SK-N-SH (cell line): ENCODE results near the gene SLC34A2.

Experiments
- CTCF ChIP-seq: fragments of 200-600 bp; sonication (generic); IDR thresholded peaks from 2 replicates; pipeline ENCODE4 v1.6.1; 2017; ENCODE audit warnings: antibody characterized with exemption, mild to moderate bottlenecking, moderate library complexity
- EP300 ChIP-seq, 2 experiments: IDR thresholded peaks; 2 replicates each; pipeline versions ENCODE4 v1.4.0 to v1.6.1; 2012; ENCODE audit warnings: borderline replicate concordance in 1 of 2, low read depth in 1 of 2, low read length in 1 of 2
- EZH2phosphoT487 ChIP-seq: fragments of 200-600 bp; sonication (generic); IDR thresholded peaks from 2 replicates; pipeline ENCODE4 v1.6.1; 2017; ENCODE audit warnings: low read depth, mixed run types, mild to moderate bottlenecking, antibody characterized with exemption, moderate library complexity, borderline replicate concordance
- JUND ChIP-seq: IDR thresholded peaks from 2 replicates; pipeline ENCODE4 v1.4.0; 2012
- MXI1 ChIP-seq: IDR thresholded peaks from 2 replicates; pipeline ENCODE4 v1.6.1; 2012; ENCODE audit warnings: mild to moderate bottlenecking, low read depth, low read length, improper control_type of control experiment
- NFIC ChIP-seq: IDR thresholded peaks from 2 replicates; pipeline ENCODE4 v1.4.0; 2012; ENCODE audit warnings: borderline replicate concordance
- POLR2AphosphoS5 ChIP-seq: IDR thresholded peaks from 2 replicates; pipeline ENCODE4 v1.6.1; 2012; ENCODE audit warnings: low read depth, low read length
- RAD21 ChIP-seq: IDR thresholded peaks from 2 replicates; pipeline ENCODE4 v1.6.1; 2012; ENCODE audit warnings: mild to moderate bottlenecking, low read length
- RXRA ChIP-seq: IDR thresholded peaks from 2 replicates; pipeline ENCODE4 v1.4.0; 2012; ENCODE audit warnings: low read depth, mild to moderate bottlenecking, borderline replicate concordance
- TAF1 ChIP-seq: IDR thresholded peaks from 2 replicates; pipeline ENCODE4 v1.6.1; 2012; ENCODE audit warnings: low read depth, mild to moderate bottlenecking, low read length, moderate library complexity, borderline replicate concordance
- YY1 ChIP-seq: IDR thresholded peaks from 2 replicates; pipeline ENCODE4 v1.4.0; 2012; ENCODE audit warnings: low read depth, mild to moderate bottlenecking
- TF ChIP-seq, protein P1 (sequence below): IDR thresholded peaks from 2 replicates; pipeline ENCODE4 v1.4.0; 2012; ENCODE audit warnings: low read depth

- TF ChIP-seq EP300 (IDR thresholded peaks at IDR 0.05; ENCODE audit: borderline replicate concordance in 1 of 2, low read depth in 1 of 2, low read length in 1 of 2): no peak
- no peak for TF ChIP-seq CTCF
- TF ChIP-seq, protein P1, sequence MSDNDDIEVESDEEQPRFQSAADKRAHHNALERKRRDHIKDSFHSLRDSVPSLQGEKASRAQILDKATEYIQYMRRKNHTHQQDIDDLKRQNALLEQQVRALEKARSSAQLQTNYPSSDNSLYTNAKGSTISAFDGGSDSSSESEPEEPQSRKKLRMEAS: no peak
- no peak for TF ChIP-seq POLR2AphosphoS5
- TF ChIP-seq YY1: no peak
- no peak for TF ChIP-seq RAD21
- no peak for TF ChIP-seq EZH2phosphoT487
- no peak for TF ChIP-seq TAF1
- no peak for TF ChIP-seq NFIC
- TF ChIP-seq JUND: no peak
- no peak for TF ChIP-seq RXRA
- no peak for TF ChIP-seq MXI1
These were observed 17.1 kb downstream of the SLC34A2 start for GRCh38 chr4:25672756-25673155.
